GM21786 (cell line): ENCODE measurements around the gene COG1.
"Not testable (repeated sequence)": the region's sequence is repeated elsewhere in the genome, so short reads cannot be mapped to it uniquely, and the experiment has no call there.

Source experiments
- ATAC-seq: cut with Tn5 transposase; IDR thresholded peaks from one replicate; pipeline ENCODE4 v1.9.1; 2021; ENCODE audit not compliant: unreplicated experiment

Gene COG1, protein sequence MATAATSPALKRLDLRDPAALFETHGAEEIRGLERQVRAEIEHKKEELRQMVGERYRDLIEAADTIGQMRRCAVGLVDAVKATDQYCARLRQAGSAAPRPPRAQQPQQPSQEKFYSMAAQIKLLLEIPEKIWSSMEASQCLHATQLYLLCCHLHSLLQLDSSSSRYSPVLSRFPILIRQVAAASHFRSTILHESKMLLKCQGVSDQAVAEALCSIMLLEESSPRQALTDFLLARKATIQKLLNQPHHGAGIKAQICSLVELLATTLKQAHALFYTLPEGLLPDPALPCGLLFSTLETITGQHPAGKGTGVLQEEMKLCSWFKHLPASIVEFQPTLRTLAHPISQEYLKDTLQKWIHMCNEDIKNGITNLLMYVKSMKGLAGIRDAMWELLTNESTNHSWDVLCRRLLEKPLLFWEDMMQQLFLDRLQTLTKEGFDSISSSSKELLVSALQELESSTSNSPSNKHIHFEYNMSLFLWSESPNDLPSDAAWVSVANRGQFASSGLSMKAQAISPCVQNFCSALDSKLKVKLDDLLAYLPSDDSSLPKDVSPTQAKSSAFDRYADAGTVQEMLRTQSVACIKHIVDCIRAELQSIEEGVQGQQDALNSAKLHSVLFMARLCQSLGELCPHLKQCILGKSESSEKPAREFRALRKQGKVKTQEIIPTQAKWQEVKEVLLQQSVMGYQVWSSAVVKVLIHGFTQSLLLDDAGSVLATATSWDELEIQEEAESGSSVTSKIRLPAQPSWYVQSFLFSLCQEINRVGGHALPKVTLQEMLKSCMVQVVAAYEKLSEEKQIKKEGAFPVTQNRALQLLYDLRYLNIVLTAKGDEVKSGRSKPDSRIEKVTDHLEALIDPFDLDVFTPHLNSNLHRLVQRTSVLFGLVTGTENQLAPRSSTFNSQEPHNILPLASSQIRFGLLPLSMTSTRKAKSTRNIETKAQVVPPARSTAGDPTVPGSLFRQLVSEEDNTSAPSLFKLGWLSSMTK

GRCh38 chr17:73192894-73193701 lies at the start of gene COG1:
Gene COG1, plus strand, starts transcription at chr17:73193055. Its CDS starts 15 bp downstream, at chr17:73193070.
- ATAC-seq: peak; percentile 68

DNA sequence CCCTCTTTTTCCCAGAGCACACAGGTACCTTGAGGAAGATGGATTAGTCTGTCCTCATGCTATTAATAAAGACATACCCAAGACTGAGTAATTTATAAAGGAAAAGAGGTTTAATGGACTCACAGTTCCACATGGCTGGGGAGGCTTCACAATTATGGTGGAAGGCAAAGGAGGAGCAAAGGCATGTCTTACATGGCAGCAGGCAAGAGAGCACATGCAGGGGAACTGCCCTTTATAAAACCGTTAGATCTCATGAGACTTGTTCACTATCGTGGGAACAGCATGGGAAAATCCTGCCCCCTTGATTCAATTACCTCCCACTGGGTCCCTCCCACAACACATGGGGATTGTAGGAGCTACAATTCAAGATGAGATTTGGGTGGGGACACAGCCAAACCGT lies 48.6 kb upstream of the COG1 start:
- ATAC-seq: not testable (repeated sequence)

DNA sequence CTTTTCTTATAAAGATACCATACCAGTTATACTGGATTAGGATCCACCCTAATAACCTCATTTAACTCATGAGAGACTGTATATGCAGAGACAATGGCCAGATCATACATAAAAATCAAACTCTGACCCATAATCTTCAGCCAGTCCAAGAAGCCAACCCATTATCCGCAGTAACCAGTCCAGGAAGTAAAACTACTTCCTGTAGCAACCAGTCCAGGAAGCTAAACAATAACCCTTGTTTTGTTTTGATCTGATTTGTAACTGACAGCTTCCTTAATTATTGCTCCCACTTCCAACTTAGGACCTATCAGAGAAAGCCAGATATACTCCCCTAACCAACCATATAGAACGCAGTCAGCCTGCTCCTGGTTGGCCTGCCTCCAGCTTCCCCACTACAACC lies 47.2 kb upstream of the COG1 start:
- ATAC-seq: no peak

GRCh38 chr17:73147791-73148190 lies 45.1 kb upstream of the COG1 start:
- ATAC-seq: not testable (repeated sequence)

- no peak for ATAC-seq
Observed at GRCh38 chr17:73148540-73149334, 44.1 kb upstream of the COG1 start.

DNA sequence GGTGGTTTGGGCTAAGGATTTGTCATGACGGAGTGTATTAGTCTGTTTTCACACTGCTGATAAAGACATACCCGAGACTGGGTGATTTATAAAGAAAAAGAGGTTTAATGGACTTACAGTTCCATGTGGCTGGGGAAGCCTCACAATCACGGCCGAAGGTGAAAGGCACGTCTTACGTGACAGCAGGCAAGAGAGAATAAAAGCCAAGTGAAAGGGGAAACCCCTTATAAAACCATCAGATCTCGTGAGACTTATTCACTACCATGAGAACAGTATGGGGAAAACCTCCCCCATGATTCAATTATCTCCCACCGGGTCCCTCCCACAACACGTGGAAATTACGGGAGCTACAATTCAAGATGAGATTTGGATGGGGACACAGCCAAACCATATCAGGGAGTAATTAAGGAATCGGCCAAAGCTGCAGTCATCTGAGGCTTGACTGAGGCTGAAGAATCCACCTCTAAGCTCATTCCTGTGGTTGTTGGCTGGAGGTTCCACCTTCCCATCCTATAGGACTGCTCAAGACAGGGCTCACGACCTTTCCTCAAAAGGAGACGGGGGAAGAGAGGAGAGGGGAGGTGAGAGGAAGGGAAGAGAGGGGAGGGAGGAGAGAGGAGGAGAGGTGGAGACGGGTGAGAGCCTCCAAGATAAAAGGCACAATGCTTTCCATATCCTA lies 42.1 kb upstream of the COG1 start:
- not testable (repeated sequence) for ATAC-seq

- ATAC-seq: no peak
Observed at GRCh38 chr17:73151916-73152632, 40.8 kb upstream of the COG1 start.

GRCh38 chr17:73155410-73156165 lies 37.3 kb upstream of the COG1 start:
- peak; percentile 2 for ATAC-seq

GRCh38 chr17:73156166-73156840 lies 36.6 kb upstream of the COG1 start:
- ATAC-seq: peak; percentile 70

- ATAC-seq: no peak
Observed at GRCh38 chr17:73156887-73157520, 35.9 kb upstream of the COG1 start.

- no peak for ATAC-seq
Observed at GRCh38 chr17:73157521-73157890, 35.3 kb upstream of the COG1 start.

DNA sequence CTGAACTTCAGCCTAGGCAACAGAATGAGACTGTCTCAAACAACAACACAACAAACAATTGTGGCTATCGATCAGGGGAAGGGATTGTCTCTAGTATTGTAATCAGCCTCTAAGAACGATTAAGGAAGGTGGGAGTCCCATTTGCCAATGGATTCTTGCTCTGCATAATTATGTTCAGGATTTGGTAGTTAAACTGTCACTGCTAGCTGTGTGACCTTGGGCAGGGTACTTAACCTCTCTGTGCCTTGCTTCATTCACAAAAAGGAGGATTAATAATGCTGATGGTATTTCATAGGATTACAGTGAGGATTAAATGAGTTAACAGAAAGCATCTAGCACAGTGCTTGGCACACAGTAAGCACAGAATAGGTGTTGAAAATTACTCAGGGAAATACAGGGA lies 34.7 kb upstream of the COG1 start:
- no peak for ATAC-seq

DNA sequence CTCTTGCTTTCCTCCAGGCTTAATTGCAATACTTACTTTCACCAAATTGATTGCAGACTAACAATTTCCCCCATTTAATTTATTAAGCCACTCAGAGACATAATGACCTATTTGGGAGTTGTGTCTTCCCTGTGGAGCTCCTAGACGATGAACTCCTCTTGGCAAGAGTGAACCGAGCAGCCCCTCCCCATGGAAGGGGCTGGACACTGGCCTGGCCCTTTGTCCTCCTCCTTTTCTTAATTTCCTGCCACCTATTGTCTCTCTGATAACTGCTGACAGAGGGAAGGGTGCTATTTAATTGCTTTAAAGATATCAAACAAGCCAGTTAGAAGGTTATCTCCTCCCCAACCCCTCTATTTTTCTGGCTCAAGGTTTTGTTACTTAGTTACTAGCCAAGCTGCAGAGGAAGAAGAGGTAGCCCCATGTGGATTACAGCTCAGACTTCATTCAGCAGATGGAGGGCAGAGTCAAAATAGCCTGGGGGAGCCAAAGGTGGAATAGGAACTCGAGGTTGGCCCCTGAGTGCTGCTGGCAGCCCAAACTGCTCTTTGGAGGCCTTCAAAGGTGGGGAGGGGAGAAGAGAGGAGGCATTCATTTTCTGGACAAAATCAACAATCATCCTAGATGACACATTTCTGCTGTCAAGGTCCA lies 31.8 kb upstream of the COG1 start:
- ATAC-seq: no peak

DNA sequence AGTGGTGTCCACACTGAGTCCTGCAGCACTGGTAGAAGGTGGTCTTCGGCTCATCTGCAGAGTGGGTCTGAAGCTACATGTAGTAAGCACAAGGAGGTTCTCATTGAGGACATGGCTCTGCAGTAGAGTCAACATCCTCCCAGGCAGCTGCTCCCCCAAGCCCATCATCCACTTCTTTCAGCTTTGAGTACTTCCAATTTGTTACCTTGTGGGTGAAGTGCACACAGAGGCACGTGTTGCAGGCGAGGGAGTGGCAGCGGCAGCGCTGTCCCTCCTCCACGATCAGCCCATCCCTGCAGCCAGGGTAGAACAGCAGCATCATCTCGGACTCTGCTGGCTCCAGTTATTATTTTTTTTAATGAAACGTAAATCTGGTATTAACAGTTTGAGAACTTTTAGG lies 29.8 kb upstream of the COG1 start:
- ATAC-seq: no peak

DNA sequence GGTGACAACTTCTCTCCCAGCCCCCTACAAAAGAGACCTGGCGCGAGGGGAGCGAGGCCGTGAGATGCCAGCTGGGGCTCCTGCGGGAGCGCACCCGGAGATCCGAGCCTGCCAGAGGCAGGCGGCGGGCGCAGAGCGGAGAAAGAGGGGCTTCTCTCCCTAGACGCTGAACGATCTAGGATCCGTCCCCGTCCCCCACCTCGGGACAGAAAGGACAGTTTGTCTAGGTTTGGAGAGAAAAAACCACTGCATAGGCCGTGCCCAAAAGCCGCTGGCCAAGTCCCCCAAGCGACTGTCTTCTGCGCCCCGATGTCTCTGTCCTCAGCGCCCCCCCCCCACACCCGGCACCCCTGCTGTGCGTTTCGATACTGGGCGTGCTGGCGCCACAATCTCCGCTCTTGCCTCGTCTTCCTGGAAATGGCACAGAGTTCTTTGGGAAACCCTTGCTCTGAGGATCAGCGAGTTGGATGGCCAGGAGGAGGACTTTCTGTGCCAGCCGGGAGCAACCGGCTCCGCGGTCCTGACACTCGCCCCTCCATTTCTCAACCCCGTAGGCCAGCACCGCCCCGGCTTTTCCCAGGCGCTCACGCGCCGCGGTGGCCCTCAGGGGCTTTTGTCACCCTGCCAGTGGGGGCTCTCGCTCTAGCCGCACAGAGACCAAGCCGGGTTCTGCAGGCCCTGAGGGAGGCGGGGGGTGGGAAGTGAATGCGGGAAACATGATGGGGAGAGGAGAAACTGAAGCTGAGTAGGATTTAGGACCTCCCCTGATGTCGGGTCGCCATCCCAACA lies 27.0 kb upstream of the COG1 start:
- ATAC-seq: no peak
